SK-N-SH treated with all-trans-retinoic acid at 6 μM for 48 hours (cell line): ENCODE measurements around the gene ZNF683.

Source experiments
- ATAC-seq: fragments of 200-7000 bp; cut with Tn5 transposase; 3 replicates; pipeline ENCODE4 v1.9.1; 2020; ENCODE audit warnings: mild to moderate bottlenecking, moderate library complexity
- ARNTL ChIP-seq: fragments of 450-650 bp; formaldehyde crosslinking; IDR thresholded peaks from 2 replicates; pipeline ENCODE4 v1.5.0; 2020; ENCODE audit warnings: low read depth, mild to moderate bottlenecking, moderate library complexity, borderline replicate concordance
- BACH2 ChIP-seq: fragments of 250-450 bp; sonication (Bioruptor Pico); IDR thresholded peaks from 2 replicates; pipeline ENCODE4 v1.9.0; 2021; ENCODE audit warnings: mild to moderate bottlenecking, borderline replicate concordance
- CSDC2 ChIP-seq: fragments of 250-450 bp; sonication (Bioruptor Pico); IDR thresholded peaks from 2 replicates; pipeline ENCODE4 v1.5.0; 2020; ENCODE audit warnings: mild to moderate bottlenecking, moderate library complexity
- CSRNP3 ChIP-seq: fragments of 250-450 bp; sonication (Bioruptor Pico); IDR thresholded peaks from 2 replicates; pipeline ENCODE4 v1.5.1; 2021; ENCODE audit warnings: mild to moderate bottlenecking, moderate library complexity
- ESRRG ChIP-seq: fragments of 250-450 bp; sonication (Bioruptor Pico); IDR thresholded peaks from 2 replicates; pipeline ENCODE4 v1.6.1; 2021; ENCODE audit warnings: mild to moderate bottlenecking
- GLIS3 ChIP-seq: fragments of 250-450 bp; sonication (Bioruptor Pico); IDR thresholded peaks from 2 replicates; pipeline ENCODE4 v1.5.0; 2020; ENCODE audit warnings: mild to moderate bottlenecking, moderate library complexity
- ISL1 ChIP-seq: fragments of 250-450 bp; sonication (Bioruptor Pico); IDR thresholded peaks from 2 replicates; pipeline ENCODE4 v2.1.2; 2022; ENCODE audit warnings: mild to moderate bottlenecking, moderate library complexity
- OSR1 ChIP-seq: fragments of 250-450 bp; sonication (Bioruptor Pico); IDR thresholded peaks from 2 replicates; pipeline ENCODE4 v1.8.0; 2022; ENCODE audit warnings: moderate library complexity, mild to moderate bottlenecking, inconsistent platforms
- PATZ1 ChIP-seq: fragments of 250-450 bp; sonication (Bioruptor Pico); IDR thresholded peaks from 2 replicates; pipeline ENCODE4 v1.8.0; 2020; ENCODE audit warnings: mild to moderate bottlenecking, moderate library complexity, borderline replicate concordance
- POU6F1 ChIP-seq: fragments of 250-450 bp; sonication (Bioruptor Pico); IDR thresholded peaks from 2 replicates; pipeline ENCODE4 v1.8.0; 2021; ENCODE audit warnings: low read depth, mild to moderate bottlenecking, moderate library complexity, borderline replicate concordance
- PPARA ChIP-seq: fragments of 250-450 bp; sonication (Bioruptor Pico); IDR thresholded peaks from 2 replicates; pipeline ENCODE4 v1.5.0; 2020; ENCODE audit warnings: mild to moderate bottlenecking, borderline replicate concordance
- RARB ChIP-seq: fragments of 250-450 bp; sonication (Bioruptor Pico); IDR thresholded peaks from 2 replicates; pipeline ENCODE4 v1.8.0; 2021; ENCODE audit warnings: mild to moderate bottlenecking, moderate library complexity
- SNAI2 ChIP-seq: fragments of 250-450 bp; sonication (Bioruptor Pico); IDR thresholded peaks from 2 replicates; pipeline ENCODE4 v1.5.0; 2020; ENCODE audit warnings: mild to moderate bottlenecking, moderate library complexity
- TCF4 ChIP-seq: fragments of 250-450 bp; sonication (Bioruptor Pico); IDR thresholded peaks from 2 replicates; pipeline ENCODE4 v1.8.0; 2021; ENCODE audit warnings: mild to moderate bottlenecking, moderate library complexity, borderline replicate concordance
- TOX ChIP-seq: fragments of 250-450 bp; sonication (Bioruptor Pico); IDR thresholded peaks from 2 replicates; pipeline ENCODE4 v1.8.0; 2021; ENCODE audit warnings: mild to moderate bottlenecking, moderate library complexity, borderline replicate concordance
- TSHZ2 ChIP-seq: fragments of 250-450 bp; sonication (Bioruptor Pico); IDR thresholded peaks from 2 replicates; pipeline ENCODE4 v1.5.0; 2020; ENCODE audit warnings: mild to moderate bottlenecking, moderate library complexity
- ZC3H10 ChIP-seq: fragments of 250-450 bp; sonication (Bioruptor Pico); IDR thresholded peaks from 2 replicates; pipeline ENCODE4 v1.5.1; 2021; ENCODE audit warnings: mild to moderate bottlenecking, moderate library complexity
- ZFP3 ChIP-seq: fragments of 250-450 bp; sonication (Bioruptor Pico); IDR thresholded peaks from 2 replicates; pipeline ENCODE4 v1.5.0; 2020; ENCODE audit warnings: mild to moderate bottlenecking, moderate library complexity
- ZFP30 ChIP-seq: fragments of 450-650 bp; formaldehyde crosslinking; IDR thresholded peaks from 2 replicates; pipeline ENCODE4 v1.5.0; 2022; ENCODE audit warnings: mild to moderate bottlenecking, moderate library complexity
- ZNF565 ChIP-seq: fragments of 450-650 bp; formaldehyde crosslinking; conservative IDR thresholded peaks from 2 replicates; pipeline ENCODE4 v1.5.0; 2020; ENCODE audit warnings: low read depth, mild to moderate bottlenecking, moderate library complexity
- ZNF70 ChIP-seq: fragments of 450-650 bp; formaldehyde crosslinking; IDR thresholded peaks from 2 replicates; pipeline ENCODE4 v1.5.0; 2020; ENCODE audit warnings: mild to moderate bottlenecking, moderate library complexity
- ZNF8 ChIP-seq: fragments of 450-650 bp; formaldehyde crosslinking; IDR thresholded peaks from 2 replicates; pipeline ENCODE4 v1.5.0; 2020; ENCODE audit warnings: mild to moderate bottlenecking, moderate library complexity

Gene ZNF683

GRCh38 chr1:26346274-26347033 is 26.1 kb downstream of the ZNF683 start:
- no peak for ATAC-seq
- no peak for TF ChIP-seq GLIS3 (CRISPR knock-in tag)
- no peak for TF ChIP-seq TOX (CRISPR knock-in tag)
- TF ChIP-seq TCF4: no peak
- TF ChIP-seq POU6F1 (CRISPR knock-in tag): no peak
- no peak for TF ChIP-seq ESRRG (CRISPR knock-in tag)
- TF ChIP-seq ARNTL: no peak
- no peak for TF ChIP-seq ZC3H10 (CRISPR knock-in tag)
- no peak for TF ChIP-seq ZFP3 (CRISPR knock-in tag)
- no peak for TF ChIP-seq OSR1 (CRISPR knock-in tag)
- TF ChIP-seq TSHZ2: no peak
- TF ChIP-seq CSRNP3 (CRISPR knock-in tag): no peak
- TF ChIP-seq ZNF565 (CRISPR knock-in tag): no peak
- no peak for TF ChIP-seq BACH2 (CRISPR knock-in tag)
- TF ChIP-seq ZNF8: no peak
- no peak for TF ChIP-seq ZFP30 (CRISPR knock-in tag)
- TF ChIP-seq RARB (CRISPR knock-in tag): no peak
- TF ChIP-seq SNAI2 (CRISPR knock-in tag): no peak
- no peak for TF ChIP-seq PPARA
- TF ChIP-seq CSDC2: no peak

GRCh38 chr1:26345718-26346117 is 26.8 kb downstream of the ZNF683 start:
- ATAC-seq: peak; percentile 35
- TF ChIP-seq ARNTL (no peak), CSRNP3 (CRISPR knock-in tag) (no peak), ESRRG (CRISPR knock-in tag) (no peak), ZNF565 (CRISPR knock-in tag) (no peak), POU6F1 (CRISPR knock-in tag) (no peak), ZNF70 (CRISPR knock-in tag) (no peak), GLIS3 (CRISPR knock-in tag) (no peak)

GRCh38 chr1:26344147-26344920 is 28.2 kb downstream of the ZNF683 start:
- no peak for TF ChIP-seq BACH2 (CRISPR knock-in tag)
- TF ChIP-seq ZFP30 (CRISPR knock-in tag): no peak
- no peak for TF ChIP-seq GLIS3 (CRISPR knock-in tag)
- no peak for TF ChIP-seq ISL1 (CRISPR knock-in tag)
- TF ChIP-seq TCF4: no peak
- no peak for TF ChIP-seq PATZ1
- TF ChIP-seq PPARA: no peak
- ATAC-seq: no peak
